ENCODE measurements around the gene GCA. TPM values are rescaled to one million over a fixed set of nuclear protein-coding genes. Genes with fewer than 3 reads are reported as not detected.

GCA gene
- total RNA-seq, 1 donor from 2014 or later = 92.6 TPM

DNA sequence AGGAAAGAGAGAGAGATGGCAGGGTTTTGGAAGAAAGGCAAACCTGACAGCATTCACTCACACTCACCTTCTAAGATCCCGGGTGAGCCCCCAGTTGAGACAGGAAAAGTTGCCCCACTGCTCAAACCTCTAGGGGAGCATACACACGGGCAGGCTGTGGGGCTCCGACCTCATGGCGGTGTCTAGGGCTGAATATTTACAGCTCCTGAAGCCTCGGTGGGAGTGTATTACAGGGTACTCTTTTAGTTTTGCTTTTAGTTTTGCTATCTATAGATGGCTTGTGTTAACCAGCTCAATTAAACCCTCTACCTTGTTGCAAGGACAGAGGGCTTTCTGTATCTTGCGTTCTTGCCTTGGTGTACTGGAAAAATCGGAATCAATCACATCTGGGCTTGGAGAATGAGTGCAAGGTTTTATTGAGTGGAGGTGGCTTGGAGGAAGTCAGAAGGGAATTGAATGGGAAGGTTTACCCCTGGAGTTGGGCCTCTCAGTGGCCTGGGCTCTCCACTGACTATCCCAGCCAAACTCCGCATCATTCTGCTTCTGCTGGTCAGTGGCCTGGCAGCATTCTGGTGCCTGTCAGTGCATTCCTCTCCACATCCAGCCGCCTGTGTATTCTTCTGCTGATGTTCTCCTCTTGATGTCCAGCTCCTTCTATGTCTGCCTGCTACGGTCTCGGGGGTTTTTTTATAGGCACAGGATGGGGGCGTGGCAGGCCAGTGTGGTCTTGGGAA lies 15.3 kb upstream of the GCA start:
- TF ChIP-seq, protein P1, sequence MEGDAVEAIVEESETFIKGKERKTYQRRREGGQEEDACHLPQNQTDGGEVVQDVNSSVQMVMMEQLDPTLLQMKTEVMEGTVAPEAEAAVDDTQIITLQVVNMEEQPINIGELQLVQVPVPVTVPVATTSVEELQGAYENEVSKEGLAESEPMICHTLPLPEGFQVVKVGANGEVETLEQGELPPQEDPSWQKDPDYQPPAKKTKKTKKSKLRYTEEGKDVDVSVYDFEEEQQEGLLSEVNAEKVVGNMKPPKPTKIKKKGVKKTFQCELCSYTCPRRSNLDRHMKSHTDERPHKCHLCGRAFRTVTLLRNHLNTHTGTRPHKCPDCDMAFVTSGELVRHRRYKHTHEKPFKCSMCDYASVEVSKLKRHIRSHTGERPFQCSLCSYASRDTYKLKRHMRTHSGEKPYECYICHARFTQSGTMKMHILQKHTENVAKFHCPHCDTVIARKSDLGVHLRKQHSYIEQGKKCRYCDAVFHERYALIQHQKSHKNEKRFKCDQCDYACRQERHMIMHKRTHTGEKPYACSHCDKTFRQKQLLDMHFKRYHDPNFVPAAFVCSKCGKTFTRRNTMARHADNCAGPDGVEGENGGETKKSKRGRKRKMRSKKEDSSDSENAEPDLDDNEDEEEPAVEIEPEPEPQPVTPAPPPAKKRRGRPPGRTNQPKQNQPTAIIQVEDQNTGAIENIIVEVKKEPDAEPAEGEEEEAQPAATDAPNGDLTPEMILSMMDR (IDR thresholded peaks at IDR 0.05; ENCODE audit: unreplicated experiment) = no peak

DNA sequence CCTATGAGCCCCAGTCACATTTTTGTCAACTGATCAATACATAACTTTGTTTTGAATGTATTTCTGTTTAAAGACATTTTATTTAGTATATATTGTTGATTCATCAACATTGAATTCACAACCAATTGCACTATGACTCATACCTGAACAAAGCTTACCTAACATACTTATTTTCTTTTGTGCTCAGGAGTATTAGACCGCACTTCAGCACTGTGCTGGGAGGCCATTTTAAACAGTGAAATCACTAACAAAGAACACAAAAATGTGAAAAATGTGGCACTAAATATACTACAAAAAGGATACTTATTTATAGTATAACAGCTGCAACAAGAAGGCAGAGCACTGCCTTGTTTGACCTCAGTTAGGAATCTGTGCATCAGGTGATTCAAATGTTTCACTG lies 13.1 kb upstream of the GCA start:
- no peaks in the 10 kb centered on the region for H3K27me3 Mint-ChIP-seq
- H3K4me3 Mint-ChIP-seq (ENCODE audit: low read depth) = no peak overlapping the region
- no peak overlapping the region for H3K27ac Mint-ChIP-seq
- TF ChIP-seq, protein P1 (IDR thresholded peaks at IDR 0.05; ENCODE audit: unreplicated experiment) = no peak
- peaks cover 6% of the 10 kb centered on the region for H3K9me3 Mint-ChIP-seq (ENCODE audit: low read depth)
- peaks cover 1% of the 10 kb centered on the region for H3K36me3 Mint-ChIP-seq (ENCODE audit: insufficient read depth)
- DNase-seq (ENCODE audit: low spot score, unreplicated experiment) = no peak
- no peaks in the 10 kb centered on the region for H3K4me1 Mint-ChIP-seq (ENCODE audit: low read depth)

More for the DNA sequence above, 15.3 kb upstream of the GCA start:
- Mint-ChIP-seq H3K4me1 (ENCODE audit: low read depth) (no peaks in the 10 kb centered on the region), H3K4me3 (ENCODE audit: low read depth) (no peak overlapping the region), H3K36me3 (ENCODE audit: insufficient read depth) (peaks cover 1% of the 10 kb centered on the region), H3K27me3 (no peaks in the 10 kb centered on the region), H3K27ac (no peak overlapping the region), H3K9me3 (ENCODE audit: low read depth) (peaks cover 6% of the 10 kb centered on the region)
- DNase-seq (ENCODE audit: low spot score, unreplicated experiment) = no peak

DNA sequence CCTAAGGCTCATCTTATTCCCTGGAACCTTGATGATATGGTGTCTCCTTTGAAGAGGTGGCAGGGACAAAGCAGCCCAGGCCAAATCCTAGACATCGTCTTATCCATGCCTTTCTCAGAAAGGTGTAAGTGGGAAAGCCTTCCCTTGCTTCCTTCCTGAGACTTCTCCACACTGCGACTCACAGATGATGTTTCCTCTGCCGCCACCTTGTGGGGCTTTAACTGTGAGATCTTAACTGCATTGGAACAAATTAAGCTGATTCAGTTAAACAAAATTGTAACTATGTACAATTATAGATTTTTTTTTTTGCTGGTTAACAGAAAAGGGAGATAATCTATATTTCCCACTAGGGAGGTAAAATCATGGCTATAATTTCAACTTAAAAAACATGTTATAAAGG lies 10.0 kb upstream of the GCA start:
- DNase-seq (ENCODE audit: low spot score, unreplicated experiment) = no peak
- H3K4me3 Mint-ChIP-seq (ENCODE audit: low read depth) = no peak overlapping the region
- no peaks in the 10 kb centered on the region for H3K36me3 Mint-ChIP-seq (ENCODE audit: insufficient read depth)
- no peak overlapping the region for H3K27ac Mint-ChIP-seq
- H3K9me3 Mint-ChIP-seq (ENCODE audit: low read depth) = peaks cover 3% of the 10 kb centered on the region
- TF ChIP-seq, protein P1 (IDR thresholded peaks at IDR 0.05; ENCODE audit: unreplicated experiment) = peak; percentile 32
- H3K4me1 Mint-ChIP-seq (ENCODE audit: low read depth) = peaks cover 3% of the 10 kb centered on the region
- no peaks in the 10 kb centered on the region for H3K27me3 Mint-ChIP-seq

- Mint-ChIP-seq H3K9me3 (ENCODE audit: low read depth) (no peaks in the 10 kb centered on the region), H3K4me1 (ENCODE audit: low read depth) (peaks cover 3% of the 10 kb centered on the region), H3K4me3 (ENCODE audit: low read depth) (no peak overlapping the region), H3K27me3 (peaks cover 12% of the 10 kb centered on the region), H3K27ac (no peak overlapping the region), H3K36me3 (ENCODE audit: insufficient read depth) (no peaks in the 10 kb centered on the region)
- TF ChIP-seq, protein P1 (IDR thresholded peaks at IDR 0.05; ENCODE audit: unreplicated experiment) = no peak
- no peak for DNase-seq (ENCODE audit: low spot score, unreplicated experiment)
Measured at GRCh38 chr2:162337868-162338267, 6.1 kb upstream of the GCA start.

GRCh38 chr2:162340822-162341221 lies 3.1 kb upstream of the GCA start:
- peaks cover 10% of the 10 kb centered on the region for H3K4me1 Mint-ChIP-seq (ENCODE audit: low read depth)

More at GRCh38 chr2:162340822-162341221, 3.1 kb upstream of the GCA start:
- H3K4me3 Mint-ChIP-seq (ENCODE audit: low read depth) = no peak overlapping the region
- no peaks in the 10 kb centered on the region for H3K9me3 Mint-ChIP-seq (ENCODE audit: low read depth)
- no peak for DNase-seq (ENCODE audit: low spot score, unreplicated experiment)
- H3K36me3 Mint-ChIP-seq (ENCODE audit: insufficient read depth) = no peaks in the 10 kb centered on the region
- H3K27ac Mint-ChIP-seq = no peak overlapping the region
- TF ChIP-seq, protein P1 (IDR thresholded peaks at IDR 0.05; ENCODE audit: unreplicated experiment) = no peak
- H3K27me3 Mint-ChIP-seq = peaks cover 12% of the 10 kb centered on the region

Data from progenitor cell of endocrine pancreas (in vitro differentiated cells).